CD14-positive monocyte (primary cell): Measurements from ENCODE around the gene FOXRED2. TPM values are rescaled to one million over a fixed set of nuclear protein-coding genes. Genes with fewer than 3 reads are reported as not detected.

Experiments
- DNase-seq, 3 donors: peaks; one replicate each; pipeline ENCODE4 v3.0.0-alpha.2; 2011 to 2022
- H2AFZ ChIP-seq: 2 replicates; pipeline ENCODE4 v1.6.0; 2012; ENCODE audit warnings: mild to moderate bottlenecking, low read depth, low read length, inconsistent platforms; ENCODE audit not compliant: insufficient read depth, poor library complexity, severe bottlenecking
- H3K27ac ChIP-seq, 2 donors: 1 replicate in 1 of 2; 2 replicates in 1 of 2; pipeline ENCODE4 v1.5.1; 2012 to 2013; ENCODE audit warnings: low read length in 2 of 2, control low read depth in 1 of 2, inconsistent platforms in 1 of 2, low read depth in 1 of 2, mild to moderate bottlenecking in 1 of 2
- H3K27me3 ChIP-seq, 2 donors: one replicate each; pipeline versions ENCODE4 v1.6.0 to v1.6.1; 2011 to 2013; ENCODE audit warnings: low read length in 2 of 2; ENCODE audit not compliant: control insufficient read depth in 2 of 2, insufficient read depth in 2 of 2
- H3K36me3 ChIP-seq, 2 donors: replicated peaks in 1 of 2; 1 replicate in 1 of 2; 2 replicates in 1 of 2; pipeline versions ENCODE4 v1.5.1 to v1.6.1; 2012 to 2013; ENCODE audit warnings: low read length in 2 of 2, control low read depth in 1 of 2, inconsistent platforms in 1 of 2, mild to moderate bottlenecking in 1 of 2; ENCODE audit not compliant: insufficient read depth in 2 of 2, control insufficient read depth in 1 of 2
- H3K4me1 ChIP-seq, 2 donors: 1 replicate in 1 of 2; 2 replicates in 1 of 2; pipeline versions ENCODE4 v1.5.1 to v1.6.1; 2012 to 2013; ENCODE audit warnings: low read length in 2 of 2, control low read depth in 1 of 2, inconsistent platforms in 1 of 2, mild to moderate bottlenecking in 1 of 2, moderate library complexity in 1 of 2; ENCODE audit not compliant: insufficient read depth in 2 of 2, control insufficient read depth in 1 of 2
- H3K4me2 ChIP-seq: replicated peaks from 2 replicates; pipeline ENCODE3; 2012; ENCODE audit warnings: low read length, moderate library complexity, mild to moderate bottlenecking; ENCODE audit not compliant: poor library complexity, severe bottlenecking; ENCODE audit errors: extremely low read depth
- H3K4me3 ChIP-seq, 3 experiments: fragments of 200-600 bp in 1 of 3; sonication (generic) in 1 of 3; replicated peaks in 1 of 3; 1 replicate in 2 of 3; 2 replicates in 1 of 3; pipeline ENCODE4 v1.5.1; 2011 to 2013; ENCODE audit warnings: low read length in 3 of 3, mild to moderate bottlenecking in 3 of 3, control low read depth in 2 of 3, low read depth in 2 of 3, inconsistent platforms in 1 of 3, moderate library complexity in 1 of 3
- H3K79me2 ChIP-seq: 2 replicates; pipeline ENCODE4 v1.6.0; 2012; ENCODE audit warnings: mild to moderate bottlenecking, control low read depth, inconsistent platforms, low read length, moderate library complexity; ENCODE audit not compliant: insufficient read depth
- H3K9ac ChIP-seq: 2 replicates; pipeline ENCODE4 v1.6.0; 2017; ENCODE audit warnings: low read length, mild to moderate bottlenecking; ENCODE audit not compliant: insufficient read depth, poor library complexity, severe bottlenecking
- H3K9me3 ChIP-seq, 2 donors: replicated peaks in 1 of 2; 1 replicate in 1 of 2; 2 replicates in 1 of 2; pipeline versions ENCODE4 v1.5.1 to v1.6.1; 2012 to 2013; ENCODE audit warnings: low read length in 2 of 2, control low read depth in 1 of 2; ENCODE audit not compliant: control insufficient read depth in 1 of 2, insufficient read depth in 1 of 2
- H4K20me1 ChIP-seq: 2 replicates; pipeline ENCODE4 v1.6.0; 2012; ENCODE audit warnings: mild to moderate bottlenecking, low read length, control low read depth, moderate library complexity; ENCODE audit not compliant: insufficient read depth
- H3K27ac Mint-ChIP-seq, 7 donors: one replicate each; pipeline ENCODE4 v1.8.0; 2020; ENCODE audit warnings: mild to moderate bottlenecking in 7 of 7, mixed read lengths in 7 of 7, moderate library complexity in 6 of 7, inconsistent platforms in 2 of 7
- H3K27me3 Mint-ChIP-seq, 3 donors: one replicate each; pipeline ENCODE4 v1.8.0; 2021 to 2022; ENCODE audit warnings: low read depth in 3 of 3, mild to moderate bottlenecking in 3 of 3, mixed read lengths in 3 of 3, moderate library complexity in 3 of 3, inconsistent platforms in 1 of 3
- H3K36me3 Mint-ChIP-seq, 2 donors: one replicate each; pipeline ENCODE4 v1.8.0; 2020; ENCODE audit warnings: mixed read lengths in 2 of 2, inconsistent platforms in 1 of 2, mild to moderate bottlenecking in 1 of 2
- H3K4me1 Mint-ChIP-seq: one replicate; pipeline ENCODE4 v1.8.0; 2020; ENCODE audit warnings: mild to moderate bottlenecking, mixed read lengths
- H3K4me3 Mint-ChIP-seq, 2 donors: one replicate each; pipeline ENCODE4 v1.8.0; 2020; ENCODE audit warnings: mild to moderate bottlenecking in 2 of 2, mixed read lengths in 2 of 2, moderate library complexity in 1 of 2
- H3K9me3 Mint-ChIP-seq, 7 donors: one replicate each; pipeline ENCODE4 v1.8.0; 2020 to 2022; ENCODE audit warnings: mixed read lengths in 7 of 7, mild to moderate bottlenecking in 6 of 7, moderate library complexity in 6 of 7, inconsistent platforms in 2 of 7
- CTCF ChIP-seq: fragments of 200-600 bp; IDR thresholded peaks from one replicate; pipeline ENCODE4 v1.8.0; 2022; ENCODE audit warnings: antibody characterized with exemption, mild to moderate bottlenecking
- WGBS: methylation state at CpG from one replicate; pipeline ENCODE4 v1.1.5; 2013; ENCODE audit warnings: missing lambda C conversion rate; ENCODE audit not compliant: insufficient coverage; 5-methylcytosine and 5-hydroxymethylcytosine counted together
- intact Hi-C, 2 donors: fragments of 100-400 bp; cut with micrococcal nuclease; formaldehyde crosslinking; loops; one replicate each; pipeline versions ENCODE4 v1.15.0 to v1.15.1; 2023
- polyA plus RNA-seq, 3 donors: library from polyadenylated mRNA; depleted of rRNA in 1 of 3; unstranded in 2 of 3; stranded (reverse) in 1 of 3; fragments of 300-500 nt in 2 of 3; fragments of >200 nt in 1 of 3; fragmentation: Illumina TruSeq in 2 of 3; gene quantifications; 1 replicate in 2 of 3; 2 replicates in 1 of 3; pipeline ENCODE4 v1.2.3, GENCODE V29; 2012 to 2021

FOXRED2 gene
- polyA plus RNA-seq, 3 donors = 1.5 to 2.0 (median 1.9) TPM

DNA sequence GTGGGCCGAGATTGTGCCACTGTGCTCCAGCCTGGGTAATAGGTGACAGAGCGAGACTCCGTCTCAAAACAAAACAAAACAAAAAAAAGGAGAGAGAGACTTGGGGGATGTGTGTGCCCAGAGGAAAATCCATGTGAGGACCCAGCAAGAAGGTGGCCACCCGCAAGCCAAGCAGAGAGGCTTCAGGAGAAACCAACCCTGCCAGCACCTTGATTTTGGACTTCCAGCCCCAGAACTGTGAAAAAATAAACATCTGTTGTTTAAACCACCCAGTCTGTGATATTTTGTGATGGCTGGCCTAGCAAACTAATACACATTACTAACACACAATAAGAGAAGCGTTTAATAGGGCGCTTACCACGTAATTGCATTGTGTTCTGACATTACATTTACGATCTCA, 46.6 kb downstream of the FOXRED2 start:
- H3K4me3 ChIP-seq = no peak overlapping the region
- no peaks in the 10 kb centered on the region for H3K36me3 ChIP-seq
- 70% methylated on average over 2 of the region's 8 CpGs for WGBS
- peaks cover 19 to 23% of the 10 kb centered on the region in 2 donors for H3K4me1 ChIP-seq
- Mint-ChIP-seq H3K4me1 (peaks cover 23% of the 10 kb centered on the region), H3K36me3 (no peaks in the 10 kb centered on the region), H3K27me3 (peaks cover 0 to 10% (median 8%) of the 10 kb centered on the region in 3 donors), H3K27ac (peak overlapping the region in 1 of 7 donors; percentile 7), H3K9me3 (peaks cover 0 to 2% (median 0%) of the 10 kb centered on the region in 7 donors), H3K4me3 (no peak overlapping the region)
- H3K27me3 ChIP-seq = no peaks in the 10 kb centered on the region
- no peak overlapping the region for H2AFZ ChIP-seq
- no peaks in the 10 kb centered on the region for H3K9me3 ChIP-seq
- no peak overlapping the region for H3K9ac ChIP-seq
- H3K79me2 ChIP-seq = no peaks in the 10 kb centered on the region
- H4K20me1 ChIP-seq = no peaks in the 10 kb centered on the region
- no peak overlapping the region for H3K4me2 ChIP-seq
- no peak overlapping the region for H3K27ac ChIP-seq
- no peak for TF ChIP-seq CTCF
- no peak for DNase-seq
- intact Hi-C loops = no loop called here

GRCh38 chr22:36457688-36458450, 49.0 kb downstream of the FOXRED2 start:
- peaks cover 0 to 3% (median 3%) of the 10 kb centered on the region in 3 donors for H3K27me3 Mint-ChIP-seq
- H3K36me3 Mint-ChIP-seq = no peaks in the 10 kb centered on the region
- no peak for TF ChIP-seq CTCF
- peaks cover 37% of the 10 kb centered on the region for H3K4me1 Mint-ChIP-seq
- DNase-seq = no peak
- no peaks in the 10 kb centered on the region for H3K27me3 ChIP-seq
- no peak overlapping the region for H2AFZ ChIP-seq
- intact Hi-C loops = loop anchor here in 1 of 2 donors (5.0 kb wide), 1 partner anchor 126 kb away; no protein-coding TSS in a partner anchor
- no peak overlapping the region for H3K4me3 Mint-ChIP-seq
- peak overlapping the region in 2 of 7 donors; percentile 56 to 58 for H3K27ac Mint-ChIP-seq
- peaks cover 40 to 47% of the 10 kb centered on the region in 2 donors for H3K4me1 ChIP-seq
- no peaks in the 10 kb centered on the region for H3K36me3 ChIP-seq
- H3K9ac ChIP-seq = no peak overlapping the region
- no peaks in the 10 kb centered on the region for H4K20me1 ChIP-seq
- no peak overlapping the region for H3K4me2 ChIP-seq
- no peaks in the 10 kb centered on the region for H3K79me2 ChIP-seq
- H3K9me3 ChIP-seq = no peaks in the 10 kb centered on the region
- no peak overlapping the region for H3K27ac ChIP-seq
- H3K4me3 ChIP-seq = no peak overlapping the region
- peaks cover 0 to 2% (median 0%) of the 10 kb centered on the region in 7 donors for H3K9me3 Mint-ChIP-seq
- WGBS = 73% methylated on average over 11 of the region's 14 CpGs
